SK-N-MC (cell line): Measurements from ENCODE around the gene DDX3X.
"Not testable (repeated sequence)": the region's sequence is repeated elsewhere in the genome, so short reads cannot be mapped to it uniquely, and the experiment has no call there.

ENCODE experiments used
- EZH2 ChIP-seq: fragments of 200-600 bp; sonication (generic); IDR thresholded peaks from one replicate; pipeline ENCODE4 v1.6.1; 2017; ENCODE audit warnings: antibody characterized with exemption
- FOXP2 ChIP-seq: optimal IDR thresholded peaks from 2 replicates; pipeline ENCODE3; 2011; ENCODE audit warnings: mild to moderate bottlenecking, moderate library complexity; ENCODE audit not compliant: insufficient read depth; ENCODE audit errors: extremely low read length, control extremely low read depth
- POLR2AphosphoS5 ChIP-seq: IDR thresholded peaks from 2 replicates; pipeline ENCODE4 v1.6.1; 2012; ENCODE audit warnings: mild to moderate bottlenecking, low read depth, low read length, borderline replicate concordance

DNA sequence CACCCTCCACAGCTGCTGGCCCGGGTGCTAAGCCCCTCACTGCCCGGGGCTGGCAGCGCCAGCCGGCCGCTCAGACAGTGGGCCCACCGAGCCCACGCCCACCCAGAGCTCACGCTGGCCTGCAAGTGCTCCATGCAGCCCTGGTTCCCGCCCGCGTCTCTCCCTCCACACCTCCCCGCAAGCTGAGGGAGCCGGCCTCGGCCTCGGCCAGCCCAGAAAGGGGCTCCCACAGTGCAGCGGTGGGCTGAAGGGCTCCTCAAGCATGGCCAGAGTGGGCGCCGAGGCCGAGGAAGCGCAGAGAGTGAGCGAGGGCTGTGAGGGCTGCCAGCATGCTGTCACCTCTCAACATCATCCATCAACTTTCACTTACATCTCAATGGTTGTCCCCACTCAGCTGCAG lies 48.0 kb upstream of the DDX3X start:
- not testable (repeated sequence) for TF ChIP-seq POLR2AphosphoS5, EZH2, FOXP2
